Measurements from ENCODE around the gene ABCG1.

- TF ChIP-seq CTCF (IDR thresholded peaks at IDR 0.05): no peak
- no peak for TF ChIP-seq HES2 (IDR thresholded peaks at IDR 0.05)
- no peak for TF ChIP-seq CBX8 (IDR thresholded peaks at IDR 0.05)
- TF ChIP-seq MAX (IDR thresholded peaks at IDR 0.05): no peak
- TF ChIP-seq USF2 (IDR thresholded peaks at IDR 0.05): no peak
- no peak for TF ChIP-seq NPAS2 (CRISPR knock-in tag; IDR thresholded peaks at IDR 0.05; ENCODE audit: borderline replicate concordance)
- no peak for TF ChIP-seq REST (IDR thresholded peaks at IDR 0.05)
- no peak for TF ChIP-seq KDM1A (IDR thresholded peaks at IDR 0.05; ENCODE audit: low read depth)
- no peak for TF ChIP-seq EP300 (IDR thresholded peaks at IDR 0.05)
- no peak for TF ChIP-seq ZFP36 (IDR thresholded peaks at IDR 0.05; ENCODE audit: borderline replicate concordance, partially characterized antibody)
- TF ChIP-seq E2F6 (IDR thresholded peaks at IDR 0.05; ENCODE audit: borderline replicate concordance, low read depth): no peak
- TF ChIP-seq POLR2AphosphoS2 (conservative IDR thresholded peaks at IDR 0.05; ENCODE audit: low read length): no peak
- no peak for TF ChIP-seq CBX2 (IDR thresholded peaks at IDR 0.05; ENCODE audit: borderline replicate concordance, low read depth)
Measured at GRCh38 chr21:42311160-42311559, 92.2 kb downstream of the ABCG1 start.
